ENCODE data around the gene MRPL34. TPM values are rescaled to one million over a fixed set of nuclear protein-coding genes. Genes with fewer than 3 reads are reported as not detected.

MRPL34 gene
- total RNA-seq (ENCODE audit: unreplicated experiment) = 80.7 TPM
- long read RNA-seq, transcript MRPL34-201 (2 exons, 968 nt) = major isoform, 71 of 80 reads
- long read RNA-seq, partial matches to known transcripts = 0 of 80 reads
- long read RNA-seq, other reads (novel, unspliced or antisense) = 8 of 80 reads

GRCh38 chr19:17305517-17306284 is at the start of gene MRPL34:
Gene MRPL34, plus strand, starts transcription at chr19:17305872. Its CDS starts 21 bp downstream, at chr19:17305893.
- Mint-ChIP-seq H3K27ac (ENCODE audit: unreplicated experiment) (peak within 1 kb of the TSS; percentile 93), H3K4me1 (ENCODE audit: low read depth, unreplicated experiment) (peaks cover 28% of the 10 kb centered on the region), H3K4me3 (ENCODE audit: unreplicated experiment) (peak within 1 kb of the TSS; percentile 94), H3K27me3 (ENCODE audit: unreplicated experiment) (peaks cover 18% of the 10 kb centered on the region), H3K36me3 (ENCODE audit: unreplicated experiment) (no peaks in the 10 kb centered on the region), H3K9me3 (ENCODE audit: unreplicated experiment) (peaks cover 25% of the 10 kb centered on the region)
- DNase-seq = peak; percentile 99
- TF ChIP-seq CTCF (IDR thresholded peaks at IDR 0.05; ENCODE audit: partially characterized antibody, unreplicated experiment) = peak; percentile 70

GRCh38 chr19:17256130-17256529 is 49.5 kb upstream of the MRPL34 start:
- Mint-ChIP-seq H3K27me3 (ENCODE audit: unreplicated experiment) (no peaks in the 10 kb centered on the region), H3K4me1 (ENCODE audit: low read depth, unreplicated experiment) (peaks cover 3% of the 10 kb centered on the region), H3K36me3 (ENCODE audit: unreplicated experiment) (peaks cover 5% of the 10 kb centered on the region), H3K9me3 (ENCODE audit: unreplicated experiment) (peaks cover 8% of the 10 kb centered on the region), H3K4me3 (ENCODE audit: unreplicated experiment) (no peak overlapping the region), H3K27ac (ENCODE audit: unreplicated experiment) (no peak overlapping the region)
- no peak for DNase-seq
- TF ChIP-seq CTCF (IDR thresholded peaks at IDR 0.05; ENCODE audit: partially characterized antibody, unreplicated experiment) = no peak

- Mint-ChIP-seq H3K4me3 (ENCODE audit: unreplicated experiment) (no peak overlapping the region), H3K27me3 (ENCODE audit: unreplicated experiment) (peaks cover 2% of the 10 kb centered on the region), H3K36me3 (ENCODE audit: unreplicated experiment) (peaks cover 5% of the 10 kb centered on the region), H3K4me1 (ENCODE audit: low read depth, unreplicated experiment) (peaks cover 3% of the 10 kb centered on the region), H3K9me3 (ENCODE audit: unreplicated experiment) (peaks cover 8% of the 10 kb centered on the region), H3K27ac (ENCODE audit: unreplicated experiment) (no peak overlapping the region)
- DNase-seq = no peak
- TF ChIP-seq CTCF (IDR thresholded peaks at IDR 0.05; ENCODE audit: partially characterized antibody, unreplicated experiment) = no peak
Observed at GRCh38 chr19:17259118-17259780, 46.4 kb upstream of the MRPL34 start.

- DNase-seq = no peak
- no peak overlapping the region for H3K27ac Mint-ChIP-seq (ENCODE audit: unreplicated experiment)
- H3K4me3 Mint-ChIP-seq (ENCODE audit: unreplicated experiment) = no peak overlapping the region
- no peak for TF ChIP-seq CTCF (IDR thresholded peaks at IDR 0.05; ENCODE audit: partially characterized antibody, unreplicated experiment)
- peaks cover 6% of the 10 kb centered on the region for H3K9me3 Mint-ChIP-seq (ENCODE audit: unreplicated experiment)
- H3K27me3 Mint-ChIP-seq (ENCODE audit: unreplicated experiment) = peaks cover 5% of the 10 kb centered on the region
- peaks cover 3% of the 10 kb centered on the region for H3K4me1 Mint-ChIP-seq (ENCODE audit: low read depth, unreplicated experiment)
- peaks cover 5% of the 10 kb centered on the region for H3K36me3 Mint-ChIP-seq (ENCODE audit: unreplicated experiment)
Observed at GRCh38 chr19:17259934-17260333, 45.7 kb upstream of the MRPL34 start.

Data from glutamatergic neuron (in vitro differentiated cells).